GM10248 (cell line): ENCODE measurements around the gene INPP5D.
A peak's percentile ranks its signal among the peaks of the same experiment; 100 is the strongest.
"Not testable (repeated sequence)": the region's sequence is repeated elsewhere in the genome, so short reads cannot be mapped to it uniquely, and the experiment has no call there.

ENCODE experiments used
- CTCF ChIA-PET: fragments of 300-600 bp; sonication (Branson Sonifier 250); formaldehyde crosslinking; extraction: SDS; loops from one replicate; lab custom pipeline; 2021; ENCODE audit warnings: antibody characterized with exemption; lab: Yijun Ruan, JAX
- POLR2A ChIA-PET: fragments of 350-650 bp; sonication (Branson Sonifier 250); formaldehyde crosslinking; extraction: SDS; loops from one replicate; lab custom pipeline; 2020; ENCODE audit warnings: antibody characterized with exemption; lab: Yijun Ruan, JAX
- DNase-seq: peaks from one replicate; pipeline ENCODE4 v3.0.0; 2012; ENCODE audit errors: extremely low spot score
- CTCF ChIP-seq: IDR thresholded peaks from 2 replicates; pipeline ENCODE4 v1.5.1; 2012; ENCODE audit warnings: mild to moderate bottlenecking, low read depth; ENCODE audit errors: extremely low read depth, missing control alignments, control extremely low read depth

INPP5D gene

DNA sequence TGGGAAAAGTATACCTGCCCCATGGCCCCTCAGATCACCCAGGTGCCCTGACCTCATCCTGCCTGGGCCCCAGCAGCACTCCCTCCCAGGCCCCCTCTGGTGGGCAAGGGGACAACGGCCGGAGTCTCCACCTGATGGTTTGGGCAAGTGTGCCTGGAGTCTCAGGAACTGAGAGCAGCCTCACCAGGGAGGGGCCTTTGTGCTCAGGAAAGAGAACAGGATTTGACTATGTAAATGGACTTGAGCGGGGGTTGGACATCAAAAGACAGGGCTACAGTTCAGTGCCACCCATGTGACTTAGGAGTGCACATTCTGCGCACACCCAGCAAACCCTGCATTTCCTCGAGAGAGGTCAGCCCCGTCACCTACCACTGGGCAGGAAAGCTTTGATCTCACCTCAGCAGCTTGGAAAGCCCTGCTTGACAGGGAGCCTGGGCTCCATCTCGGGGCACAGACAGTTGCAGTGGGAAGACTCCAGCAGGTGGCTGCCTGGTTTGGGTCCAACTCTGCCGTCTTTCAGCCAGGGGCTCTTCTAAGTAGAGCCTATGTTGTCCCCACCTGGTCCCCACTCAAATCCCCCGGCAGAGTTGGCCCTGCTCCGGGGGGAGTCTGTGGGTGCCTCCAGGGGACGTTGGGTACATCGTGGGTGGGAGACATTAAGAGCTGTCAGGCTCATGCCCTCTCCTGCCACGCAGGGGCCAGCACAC is 3.3 kb downstream of the INPP5D start:
- POLR2A ChIA-PET = interaction anchor here (0.5 to 1.3 kb wide), 2 partner anchors 12 to 14 kb away, joined by 4 read pairs; no protein-coding TSS in a partner anchor
- CTCF ChIA-PET = interaction anchor here (0.8 to 3.8 kb wide), 4 partner anchors 10 to 43 kb away, joined by 4 to 23 read pairs (median 6); no protein-coding TSS in a partner anchor
- DNase-seq = peak; percentile 78
- TF ChIP-seq CTCF = peak; percentile 22

- POLR2A ChIA-PET = interaction anchor here (1.3 kb wide), 1 partner anchor 12 kb away, joined by 4 read pairs; no protein-coding TSS in a partner anchor
- CTCF ChIA-PET = interaction anchor here (0.8 to 3.8 kb wide), 4 partner anchors 10 to 43 kb away, joined by 4 to 23 read pairs (median 6); no protein-coding TSS in a partner anchor
- TF ChIP-seq CTCF = no peak
- no peak for DNase-seq
Measured at GRCh38 chr2:233063976-233064411, 3.9 kb downstream of the INPP5D start.

- no peak for TF ChIP-seq CTCF
- POLR2A ChIA-PET = interaction anchor here (0.6 to 1.3 kb wide), 2 partner anchors 11 to 42 kb away, joined by 4 read pairs; no protein-coding TSS in a partner anchor
- no peak for DNase-seq
- CTCF ChIA-PET = interaction anchor here (0.8 to 3.8 kb wide), 4 partner anchors 11 to 42 kb away, joined by 4 to 23 read pairs (median 6); no protein-coding TSS in a partner anchor
Measured at GRCh38 chr2:233064530-233065199, 4.5 kb downstream of the INPP5D start.

GRCh38 chr2:233065200-233065589 is 5.1 kb downstream of the INPP5D start:
- DNase-seq = not testable (repeated sequence)
- CTCF ChIA-PET = interaction anchor here (0.9 to 3.8 kb wide), 3 partner anchors 11 to 18 kb away, joined by 4 to 23 read pairs (median 6); no protein-coding TSS in a partner anchor
- POLR2A ChIA-PET = interaction anchor here (0.6 kb wide), 1 partner anchor 41 kb away, joined by 4 read pairs; no protein-coding TSS in a partner anchor

DNA sequence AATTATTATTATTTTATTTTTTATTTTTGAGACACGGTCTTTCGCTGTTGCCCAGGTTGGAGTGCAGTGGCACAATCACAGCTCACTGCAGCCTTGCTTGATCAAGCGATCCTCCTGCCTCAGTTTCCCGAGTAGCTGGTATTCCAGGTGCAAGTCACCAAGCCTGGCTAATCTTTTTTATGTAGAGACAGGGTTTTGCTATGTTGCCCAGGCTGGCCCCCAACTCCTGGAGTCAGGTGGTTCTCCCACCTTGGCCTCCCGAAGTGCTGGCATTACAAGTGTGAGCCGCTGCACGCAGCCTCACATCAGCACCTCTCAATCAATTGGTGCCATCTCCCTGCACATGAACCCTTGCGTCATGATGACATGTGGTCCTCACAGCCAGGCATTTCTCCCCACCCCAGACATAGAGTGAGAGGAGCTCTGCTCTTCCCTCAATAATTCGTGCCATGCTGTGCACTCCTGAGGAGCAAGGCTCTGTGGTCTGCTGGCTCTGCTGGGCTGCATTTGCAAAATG is 5.9 kb downstream of the INPP5D start:
- no peak for TF ChIP-seq CTCF
- no peak for DNase-seq
- ChIA-PET POLR2A (interaction anchor here (0.7 kb wide), 1 partner anchor 10 kb away, joined by 3 read pairs; no protein-coding TSS in a partner anchor), CTCF (interaction anchor here (0.9 to 3.8 kb wide), 2 partner anchors 12 to 16 kb away, joined by 4 to 23 read pairs; no protein-coding TSS in a partner anchor)

- no peak for TF ChIP-seq CTCF
- ChIA-PET POLR2A (interaction anchor here (0.7 kb wide), 1 partner anchor 278 kb away, joined by 4 read pairs; no protein-coding TSS in a partner anchor), CTCF (interaction anchor here (1.6 to 2.9 kb wide), 2 partner anchors 8 to 15 kb away, joined by 9 to 15 read pairs; partner anchors contain the start of gene INPP5D)
- no peak for DNase-seq
Measured at GRCh38 chr2:233068762-233069418, 8.7 kb downstream of the INPP5D start.
